Uterus (tissue), 4 donors: ENCODE measurements around the gene SELENOV. TPM values are rescaled to one million over a fixed set of nuclear protein-coding genes. Genes with fewer than 3 reads are reported as not detected.

ENCODE experiments used
- DNase-seq, 2 donors: peaks; one replicate each; pipeline ENCODE4 v3.0.0-alpha.2; 2019 to 2020
- H3K27ac ChIP-seq, 2 donors: fragments of 200-600 bp; sonication (generic); 1 replicate in 1 of 2; 2 replicates in 1 of 2; pipeline ENCODE4 v1.5.1; 2016 to 2018
- H3K27me3 ChIP-seq, 2 donors: fragments of 200-600 bp; sonication (generic); one replicate each; pipeline ENCODE4 v1.5.1; 2018 to 2019; ENCODE audit warnings: control low read depth in 1 of 2
- H3K36me3 ChIP-seq, 2 donors: fragments of 200-600 bp; sonication (generic); one replicate each; pipeline ENCODE4 v1.5.1; 2019; ENCODE audit warnings: control low read depth in 1 of 2
- H3K4me1 ChIP-seq, 2 donors: fragments of 200-600 bp; sonication (generic); one replicate each; pipeline ENCODE4 v1.5.1; 2018 to 2019; ENCODE audit warnings: control low read depth in 1 of 2
- H3K4me3 ChIP-seq, 2 donors: fragments of 200-600 bp; sonication (generic); 1 replicate in 1 of 2; 2 replicates in 1 of 2; pipeline ENCODE4 v1.5.1; 2018 to 2019; ENCODE audit warnings: mild to moderate bottlenecking in 1 of 2
- H3K9me3 ChIP-seq, 2 donors: fragments of 200-600 bp; sonication (generic); one replicate each; pipeline ENCODE4 v1.5.1; 2019; ENCODE audit warnings: control low read depth in 1 of 2
- CTCF ChIP-seq, 4 experiments: fragments of 200-600 bp in 2 of 4; fragments of 450-650 bp in 2 of 4; sonication (generic) in 2 of 4; IDR thresholded peaks; one replicate each; pipeline ENCODE4 v1.5.1; 2016 to 2019; ENCODE audit warnings: antibody characterized with exemption in 4 of 4, mild to moderate bottlenecking in 2 of 4, moderate library complexity in 1 of 4
- POLR2A ChIP-seq, 2 donors: fragments of 450-650 bp; IDR thresholded peaks; one replicate each; pipeline ENCODE4 v1.6.1; 2016; ENCODE audit warnings: antibody characterized with exemption in 2 of 2, mild to moderate bottlenecking in 1 of 2, moderate library complexity in 1 of 2
- intact Hi-C: fragments of 100-400 bp; cut with DNase I; formaldehyde crosslinking; loops from one replicate; pipeline ENCODE4 v1.15.1; 2023; ENCODE audit warnings: low total_unique reads
- total RNA-seq, 4 donors: library from RNA; depleted of rRNA in 3 of 4; stranded (reverse); fragments of >200 nt in 3 of 4; gene quantifications; one replicate each; pipeline versions ENCODE4 v1.1.0 to v1.2.4, GENCODE V29; 2014 to 2023
- donor health status: DM: yes; HTN: yes; CAD: no.

SELENOV gene
- total RNA-seq, 4 donors from 2014 or later: 0.41 TPM; not detected in 3

GRCh38 chr19:39533791-39534190 is 18.9 kb downstream of the SELENOV start:
- no peaks in the 10 kb centered on the region for H3K36me3 ChIP-seq
- peaks cover 0 to 4% of the 10 kb centered on the region in 2 donors for H3K4me1 ChIP-seq
- H3K27ac ChIP-seq: no peak overlapping the region
- intact Hi-C loops: loop anchor here (10.0 kb wide), 1 partner anchor 59 kb away; no protein-coding TSS in a partner anchor
- H3K4me3 ChIP-seq: no peak overlapping the region
- H3K27me3 ChIP-seq: no peaks in the 10 kb centered on the region
- no peaks in the 10 kb centered on the region for H3K9me3 ChIP-seq
- no peak for DNase-seq
- TF ChIP-seq POLR2A (IDR thresholded peaks at IDR 0.05) (no peak), CTCF (IDR thresholded peaks at IDR 0.05) (no peak)

DNA sequence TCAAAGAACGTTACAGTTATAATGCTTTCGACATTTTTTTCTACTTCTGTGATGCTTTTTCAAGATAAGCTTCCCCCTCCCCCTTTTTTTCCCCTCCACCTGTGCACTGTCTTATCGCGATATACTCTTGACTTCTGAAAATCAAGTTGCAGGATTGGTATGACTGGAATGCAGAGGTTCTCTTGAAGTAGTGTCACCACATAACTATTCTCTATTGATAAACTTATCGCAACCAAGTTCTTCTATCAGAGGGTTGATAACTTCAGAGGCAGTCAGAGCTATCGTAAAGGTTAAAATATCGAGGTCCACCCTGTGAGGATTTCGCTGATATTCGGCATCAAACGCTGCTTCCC is 24.2 kb downstream of the SELENOV start:
- Histone ChIP-seq H3K9me3 (no peaks in the 10 kb centered on the region), H3K4me1 (peaks cover 0 to 4% of the 10 kb centered on the region in 2 donors), H3K27me3 (no peaks in the 10 kb centered on the region), H3K27ac (peak overlapping the region; percentile 89 to 99), H3K4me3 (peak overlapping the region; percentile 63 to 99), H3K36me3 (no peaks in the 10 kb centered on the region)
- no peak for DNase-seq
- intact Hi-C loops: loop anchor here (10.0 kb wide), 1 partner anchor 64 kb away; no protein-coding TSS in a partner anchor
- no peak for TF ChIP-seq POLR2A (IDR thresholded peaks at IDR 0.05)
- no peak for TF ChIP-seq CTCF (IDR thresholded peaks at IDR 0.05)

DNA sequence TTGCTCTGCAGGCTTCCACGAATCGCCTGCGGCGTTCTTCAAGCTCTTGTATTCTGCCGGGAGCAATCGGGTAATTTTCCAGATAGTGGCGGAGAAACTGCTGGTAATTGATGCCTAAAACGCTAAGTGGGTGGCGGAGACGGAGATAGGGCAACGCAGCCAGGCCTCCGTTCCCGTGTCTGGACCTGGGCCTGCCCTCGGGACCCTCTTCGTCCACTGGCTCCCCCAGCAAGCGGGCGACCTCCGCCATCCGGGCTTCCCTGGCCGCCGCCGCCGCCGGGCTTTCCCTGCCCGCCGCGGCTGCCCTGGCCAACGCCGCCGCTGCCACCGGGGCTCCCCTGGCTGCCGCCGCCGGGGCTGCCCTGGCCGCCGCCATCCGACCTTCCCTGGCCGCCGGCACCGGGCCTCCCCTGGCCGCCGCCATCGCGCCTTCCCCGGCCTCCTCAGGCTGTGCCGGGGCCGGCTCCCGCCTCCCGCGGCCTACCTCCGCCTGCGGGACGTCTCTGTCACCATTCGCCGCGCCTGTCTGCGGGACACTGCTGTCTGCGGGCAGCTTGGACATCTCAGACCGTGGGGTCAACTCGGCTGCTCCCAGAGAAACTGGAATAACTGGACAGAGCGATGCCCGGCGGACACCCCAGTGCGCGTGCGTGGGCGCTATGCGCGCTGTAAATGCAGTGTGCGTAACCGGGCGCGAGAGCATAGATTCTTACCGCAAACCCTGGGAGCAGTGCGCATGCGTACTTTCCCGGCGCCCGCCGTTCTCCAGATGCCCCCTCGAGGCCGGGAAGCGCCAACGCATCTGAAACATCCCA is 24.8 kb downstream of the SELENOV start, which contains the start of gene EID2:
Gene EID2, minus strand, starts transcription at position 644 of the 815 bp plus-strand sequence. Its CDS starts 82 bp downstream, at position 562.
- H3K4me3 ChIP-seq: peak within 1 kb of the TSS; percentile 63 to 99
- intact Hi-C loops: loop anchor here (10.0 kb wide), 1 partner anchor 65 kb away; no protein-coding TSS in a partner anchor

DNA sequence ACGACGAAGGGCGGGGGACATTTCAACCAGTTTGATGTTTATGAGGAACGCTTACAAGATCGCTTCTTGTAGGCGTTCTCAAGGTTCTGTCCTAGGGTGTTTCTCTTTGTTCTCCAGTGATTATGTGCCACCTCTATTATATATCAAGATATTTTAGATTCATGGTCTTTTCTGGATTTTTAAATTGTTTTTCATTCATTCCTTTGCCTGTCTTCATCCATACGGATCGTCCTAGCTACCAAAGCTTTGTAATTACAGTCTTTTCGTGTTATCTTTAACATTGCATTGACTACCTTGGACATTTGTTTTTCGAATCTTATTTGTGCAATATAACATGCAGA is 25.4 kb downstream of the SELENOV start:
- TF ChIP-seq CTCF (IDR thresholded peaks at IDR 0.05) (no peak), POLR2A (IDR thresholded peaks at IDR 0.05) (no peak)
- H3K27me3 ChIP-seq: no peaks in the 10 kb centered on the region
- intact Hi-C loops: no loop called here
- H3K4me1 ChIP-seq: peaks cover 0 to 4% of the 10 kb centered on the region in 2 donors
- H3K4me3 ChIP-seq: peak overlapping the region in 1 of 2 donors; percentile 63
- no peak for DNase-seq
- no peaks in the 10 kb centered on the region for H3K36me3 ChIP-seq
- H3K27ac ChIP-seq: peak overlapping the region; percentile 26 to 89
- H3K9me3 ChIP-seq: no peaks in the 10 kb centered on the region

More for the DNA sequence above, 24.8 kb downstream of the SELENOV start, which contains the start of gene EID2:
- peak within 1 kb of the TSS; percentile 89 to 99 for H3K27ac ChIP-seq
- TF ChIP-seq CTCF (IDR thresholded peaks at IDR 0.05) (peak; percentile 83 to 96 (median 92)), POLR2A (IDR thresholded peaks at IDR 0.05) (peak; percentile 89 to 93)
- peak; percentile 95 to 96 for DNase-seq
- H3K36me3 ChIP-seq: no peaks in the 10 kb centered on the region
- peaks cover 0 to 4% of the 10 kb centered on the region in 2 donors for H3K4me1 ChIP-seq
- no peaks in the 10 kb centered on the region for H3K27me3 ChIP-seq
- H3K9me3 ChIP-seq: no peaks in the 10 kb centered on the region

- TF ChIP-seq POLR2A (IDR thresholded peaks at IDR 0.05) (no peak), CTCF (IDR thresholded peaks at IDR 0.05) (no peak)
- intact Hi-C loops: no loop called here
- H3K36me3 ChIP-seq: no peaks in the 10 kb centered on the region
These were observed 27.3 kb downstream of the SELENOV start for GRCh38 chr19:39542206-39542605.

More at GRCh38 chr19:39542206-39542605, 27.3 kb downstream of the SELENOV start:
- no peak for DNase-seq
- peaks cover 0 to 4% of the 10 kb centered on the region in 2 donors for H3K4me1 ChIP-seq
- H3K27ac ChIP-seq: no peak overlapping the region
- no peak overlapping the region for H3K4me3 ChIP-seq
- no peaks in the 10 kb centered on the region for H3K27me3 ChIP-seq
- no peaks in the 10 kb centered on the region for H3K9me3 ChIP-seq
